Smooth muscle cell (in vitro differentiated cells): ENCODE data around the gene RAB6B. TPM values are rescaled to one million over a fixed set of nuclear protein-coding genes. Genes with fewer than 3 reads are reported as not detected.

Source experiments
- DNase-seq: peaks from one replicate; lab custom pipeline; 2025; ENCODE audit not compliant: unreplicated experiment; lab: John Stamatoyannopoulos, UW
- H2AFZ ChIP-seq: fragments of 200-600 bp; sonication (generic); 2 replicates; pipeline ENCODE4 v1.6.0; 2016; ENCODE audit warnings: antibody characterized with exemption, low read depth, mild to moderate bottlenecking
- H3F3A ChIP-seq: fragments of 200-600 bp; sonication (generic); 2 replicates; pipeline ENCODE4 v1.6.0; 2017; ENCODE audit warnings: antibody characterized with exemption, low read depth
- H3K27ac ChIP-seq: fragments of 200-600 bp; sonication (generic); 2 replicates; pipeline ENCODE4 v1.5.1; 2016; ENCODE audit warnings: low read depth, mild to moderate bottlenecking
- H3K27me3 ChIP-seq: fragments of 200-600 bp; sonication (generic); 2 replicates; pipeline ENCODE4 v1.6.1; 2016; ENCODE audit warnings: low read depth, mild to moderate bottlenecking
- H3K36me3 ChIP-seq: fragments of 200-600 bp; sonication (generic); 2 replicates; pipeline ENCODE4 v1.5.1; 2016; ENCODE audit warnings: low read depth
- H3K4me1 ChIP-seq: fragments of 200-600 bp; sonication (generic); 2 replicates; pipeline ENCODE4 v1.5.1; 2016; ENCODE audit warnings: low read depth
- H3K4me2 ChIP-seq: fragments of 200-600 bp; sonication (generic); 2 replicates; pipeline ENCODE4 v1.6.0; 2016; ENCODE audit warnings: mild to moderate bottlenecking
- H3K4me3 ChIP-seq: fragments of 200-600 bp; sonication (generic); 2 replicates; pipeline ENCODE4 v1.5.1; 2016; ENCODE audit warnings: mild to moderate bottlenecking
- H3K79me2 ChIP-seq: fragments of 200-600 bp; sonication (generic); 2 replicates; pipeline ENCODE4 v1.6.0; 2016; ENCODE audit warnings: low read depth, mild to moderate bottlenecking
- H3K9ac ChIP-seq: fragments of 200-600 bp; sonication (generic); 2 replicates; pipeline ENCODE4 v1.6.0; 2016; ENCODE audit warnings: low read depth
- H3K9me3 ChIP-seq: fragments of 200-600 bp; sonication (generic); replicated peaks from 2 replicates; pipeline ENCODE4 v1.5.1; 2016; ENCODE audit warnings: low read depth
- H4K20me1 ChIP-seq: fragments of 200-600 bp; sonication (generic); 2 replicates; pipeline ENCODE4 v1.6.0; 2016; ENCODE audit warnings: low read depth
- WGBS: methylation state at CpG from one replicate; pipeline ENCODE4 v1.1.7; 2016; ENCODE audit warnings: low lambda C conversion rate; 5-methylcytosine and 5-hydroxymethylcytosine counted together
- polyA plus RNA-seq: library from polyadenylated mRNA; unstranded; fragments of >200 nt; fragmentation: Nextera tagmentation; extraction: Ambion mirVana; gene quantifications from 2 replicates; pipeline ENCODE4 v1.2.1, GENCODE V29; 2016
- total RNA-seq: library from RNA; depleted of rRNA; stranded (reverse); fragments of >200 nt; gene quantifications from 2 replicates; pipeline ENCODE4 v1.2.3, GENCODE V29; 2014
- TF ChIP-seq, protein P1 (sequence below): fragments of 200-600 bp; sonication (generic); IDR thresholded peaks from 2 replicates; pipeline ENCODE4 v1.5.1; 2017; ENCODE audit warnings: borderline replicate concordance, mild to moderate bottlenecking, antibody characterized with exemption; ENCODE audit not compliant: insufficient read depth, poor library complexity, severe bottlenecking

RAB6B gene
- total and polyA plus RNA-seq, 2 experiments from 2014 or later: 1.2 to 2.0 TPM

DNA sequence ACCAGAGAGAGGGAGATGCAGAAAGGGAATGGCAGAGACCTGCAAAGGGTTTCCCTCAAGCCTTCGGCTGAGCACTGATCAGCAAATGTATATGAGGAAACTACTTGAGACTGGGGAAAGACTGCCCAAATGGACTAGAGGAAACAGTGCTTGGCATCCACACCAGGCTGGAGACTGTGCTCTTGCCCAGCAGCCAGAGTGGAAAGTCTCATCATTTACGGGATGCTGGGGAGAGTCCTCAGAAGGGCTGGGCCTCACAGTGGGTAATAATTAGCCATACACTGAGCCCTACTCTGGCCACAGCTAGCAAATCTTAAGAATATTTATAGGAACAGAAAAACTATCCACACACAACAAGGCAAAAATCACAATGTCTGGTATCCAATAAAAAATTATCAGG lies 18.5 kb downstream of the RAB6B start:
- no peak overlapping the region for H3K27ac ChIP-seq
- no peak overlapping the region for H2AFZ ChIP-seq
- H3K27me3 ChIP-seq: no peaks in the 10 kb centered on the region
- WGBS: 74% methylated on average over 2 of the region's 2 CpGs
- H3K9me3 ChIP-seq: peaks cover 6% of the 10 kb centered on the region
- H3K79me2 ChIP-seq: no peaks in the 10 kb centered on the region
- TF ChIP-seq, protein P1, sequence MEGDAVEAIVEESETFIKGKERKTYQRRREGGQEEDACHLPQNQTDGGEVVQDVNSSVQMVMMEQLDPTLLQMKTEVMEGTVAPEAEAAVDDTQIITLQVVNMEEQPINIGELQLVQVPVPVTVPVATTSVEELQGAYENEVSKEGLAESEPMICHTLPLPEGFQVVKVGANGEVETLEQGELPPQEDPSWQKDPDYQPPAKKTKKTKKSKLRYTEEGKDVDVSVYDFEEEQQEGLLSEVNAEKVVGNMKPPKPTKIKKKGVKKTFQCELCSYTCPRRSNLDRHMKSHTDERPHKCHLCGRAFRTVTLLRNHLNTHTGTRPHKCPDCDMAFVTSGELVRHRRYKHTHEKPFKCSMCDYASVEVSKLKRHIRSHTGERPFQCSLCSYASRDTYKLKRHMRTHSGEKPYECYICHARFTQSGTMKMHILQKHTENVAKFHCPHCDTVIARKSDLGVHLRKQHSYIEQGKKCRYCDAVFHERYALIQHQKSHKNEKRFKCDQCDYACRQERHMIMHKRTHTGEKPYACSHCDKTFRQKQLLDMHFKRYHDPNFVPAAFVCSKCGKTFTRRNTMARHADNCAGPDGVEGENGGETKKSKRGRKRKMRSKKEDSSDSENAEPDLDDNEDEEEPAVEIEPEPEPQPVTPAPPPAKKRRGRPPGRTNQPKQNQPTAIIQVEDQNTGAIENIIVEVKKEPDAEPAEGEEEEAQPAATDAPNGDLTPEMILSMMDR: no peak
- no peaks in the 10 kb centered on the region for H4K20me1 ChIP-seq
- H3K9ac ChIP-seq: no peak overlapping the region
- no peak overlapping the region for H3K4me3 ChIP-seq
- H3K4me2 ChIP-seq: no peak overlapping the region
- no peak for DNase-seq
- H3F3A ChIP-seq: no peaks in the 10 kb centered on the region
- no peaks in the 10 kb centered on the region for H3K4me1 ChIP-seq
- H3K36me3 ChIP-seq: no peaks in the 10 kb centered on the region

DNA sequence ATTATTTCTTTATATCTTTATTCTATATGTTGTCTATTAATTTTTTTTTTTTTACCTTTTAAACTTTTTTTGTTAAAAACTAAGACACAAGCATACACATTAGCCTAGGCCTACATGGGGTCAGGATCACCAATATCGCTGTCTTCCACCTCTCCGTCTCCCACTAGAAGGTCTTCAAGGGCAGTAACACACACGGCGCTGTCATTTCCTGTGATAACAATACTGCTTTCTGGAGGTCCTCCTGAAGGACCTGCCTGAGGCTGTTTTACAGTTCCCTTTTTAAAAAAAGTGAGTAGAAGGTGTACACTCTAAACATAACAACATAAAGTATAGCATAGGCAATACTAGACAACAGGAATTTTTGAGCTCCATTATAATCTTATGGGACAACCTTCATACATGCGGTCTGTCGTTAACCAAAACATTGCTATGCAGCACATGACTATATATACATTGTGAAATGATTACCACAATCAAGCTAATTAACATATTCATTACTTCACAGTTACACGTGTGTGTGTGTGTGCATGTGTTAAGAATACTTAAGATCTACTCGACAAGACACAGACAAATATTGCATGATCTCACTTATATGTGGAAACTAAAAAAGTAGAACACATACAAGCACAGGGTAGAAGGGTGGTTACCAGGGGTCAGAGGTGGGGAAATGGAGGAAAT lies 20.8 kb downstream of the RAB6B start:
- no peak overlapping the region for H3K4me3 ChIP-seq
- no peaks in the 10 kb centered on the region for H3K36me3 ChIP-seq
- no peaks in the 10 kb centered on the region for H3K27me3 ChIP-seq
- H3K9ac ChIP-seq: no peak overlapping the region
- DNase-seq: no peak
- WGBS: 82% methylated on average over 8 of the region's 8 CpGs
- TF ChIP-seq, protein P1: no peak
- H3F3A ChIP-seq: no peaks in the 10 kb centered on the region
- no peak overlapping the region for H2AFZ ChIP-seq
- no peaks in the 10 kb centered on the region for H4K20me1 ChIP-seq
- H3K4me1 ChIP-seq: no peaks in the 10 kb centered on the region
- H3K79me2 ChIP-seq: no peaks in the 10 kb centered on the region
- no peak overlapping the region for H3K4me2 ChIP-seq
- no peak overlapping the region for H3K27ac ChIP-seq
- H3K9me3 ChIP-seq: peaks cover 6% of the 10 kb centered on the region

DNA sequence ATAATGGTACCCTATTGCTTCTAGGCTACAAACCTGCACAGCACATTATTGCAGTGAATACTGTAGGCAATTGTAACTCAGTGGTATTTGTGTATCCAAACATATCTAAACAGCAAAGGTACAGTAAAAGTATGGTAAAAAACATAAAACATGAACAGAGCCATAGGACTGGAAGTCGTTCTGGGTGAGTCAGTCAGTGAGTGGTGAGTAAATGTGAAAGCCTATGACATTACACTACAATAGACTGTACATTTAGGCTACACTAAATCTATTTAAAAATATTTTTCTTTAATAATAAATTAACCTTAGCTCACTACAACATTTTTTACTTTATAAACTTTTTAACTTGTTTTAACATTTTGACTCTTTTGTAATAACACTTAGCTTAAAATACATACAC lies 21.3 kb downstream of the RAB6B start:
- peaks cover 6% of the 10 kb centered on the region for H3K9me3 ChIP-seq
- H3F3A ChIP-seq: no peaks in the 10 kb centered on the region
- no peaks in the 10 kb centered on the region for H3K4me1 ChIP-seq
- no peaks in the 10 kb centered on the region for H3K36me3 ChIP-seq
- 62% methylated on average over 1 of the region's 1 CpG for WGBS
- no peak overlapping the region for H3K4me3 ChIP-seq
- no peaks in the 10 kb centered on the region for H3K27me3 ChIP-seq
- H3K9ac ChIP-seq: no peak overlapping the region
- H3K79me2 ChIP-seq: no peaks in the 10 kb centered on the region
- no peaks in the 10 kb centered on the region for H4K20me1 ChIP-seq
- H3K4me2 ChIP-seq: no peak overlapping the region
- no peak for DNase-seq
- TF ChIP-seq, protein P1: no peak
- H2AFZ ChIP-seq: no peak overlapping the region
- H3K27ac ChIP-seq: no peak overlapping the region

DNA sequence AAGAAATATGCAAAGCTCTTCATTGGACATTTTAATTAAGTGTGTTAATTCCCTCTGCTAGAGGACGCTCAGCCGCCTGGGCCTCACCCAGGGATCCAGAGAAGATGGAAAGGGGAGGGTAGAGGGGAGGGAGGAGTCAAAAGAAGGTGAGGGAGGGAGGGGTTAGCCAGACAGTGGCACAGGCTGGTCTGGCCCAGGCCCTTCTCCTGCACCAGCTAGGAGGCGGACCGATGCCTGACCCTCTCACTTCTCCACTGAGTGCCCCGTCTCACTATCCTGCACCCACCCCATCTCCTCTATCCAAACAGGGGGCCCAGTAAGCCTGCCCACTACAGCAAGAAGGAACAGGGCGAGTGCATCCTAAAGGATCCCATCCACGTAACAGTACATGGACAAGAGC lies 22.9 kb downstream of the RAB6B start:
- no peak for DNase-seq
- Histone ChIP-seq H3K27me3 (no peaks in the 10 kb centered on the region), H3K4me1 (no peaks in the 10 kb centered on the region), H3F3A (no peaks in the 10 kb centered on the region), H3K27ac (no peak overlapping the region), H3K4me2 (no peak overlapping the region), H3K9ac (no peak overlapping the region), H3K36me3 (no peaks in the 10 kb centered on the region), H3K79me2 (no peaks in the 10 kb centered on the region), H2AFZ (no peak overlapping the region), H3K4me3 (no peak overlapping the region), H3K9me3 (no peaks in the 10 kb centered on the region), H4K20me1 (no peaks in the 10 kb centered on the region)
- WGBS: 89% methylated on average over 7 of the region's 7 CpGs
- TF ChIP-seq, protein P1: no peak
